NCI-H748 (cell line): ENCODE results near the gene NDOR1.
A peak's percentile ranks its signal among the peaks of the same experiment; 100 is the strongest.

ENCODE experiments used
- DNase-seq: peaks from one replicate; lab custom pipeline; 2025; ENCODE audit not compliant: unreplicated experiment; lab: John Stamatoyannopoulos, UW

NDOR1 gene

DNA sequence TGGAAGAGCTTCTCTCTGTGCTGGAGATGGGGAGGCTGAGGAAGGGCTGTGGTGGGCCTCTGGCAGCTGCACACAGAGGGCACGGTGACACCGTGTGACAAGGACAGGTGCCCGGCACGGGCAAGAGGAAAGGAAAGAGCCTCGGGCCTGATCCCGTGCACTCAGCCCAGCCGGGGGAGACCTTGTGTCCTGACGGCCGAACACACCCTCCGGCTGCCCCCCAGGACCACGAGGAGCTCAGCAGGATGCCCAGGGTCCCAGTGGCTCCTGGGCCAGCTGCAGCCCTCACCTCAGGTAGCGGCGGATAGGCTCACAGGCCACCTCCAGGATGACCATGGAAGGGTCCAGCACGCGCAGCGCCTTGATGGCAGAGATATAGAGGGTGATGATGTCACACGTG lies 22.7 kb upstream of the NDOR1 start:
- DNase-seq: no peak

DNA sequence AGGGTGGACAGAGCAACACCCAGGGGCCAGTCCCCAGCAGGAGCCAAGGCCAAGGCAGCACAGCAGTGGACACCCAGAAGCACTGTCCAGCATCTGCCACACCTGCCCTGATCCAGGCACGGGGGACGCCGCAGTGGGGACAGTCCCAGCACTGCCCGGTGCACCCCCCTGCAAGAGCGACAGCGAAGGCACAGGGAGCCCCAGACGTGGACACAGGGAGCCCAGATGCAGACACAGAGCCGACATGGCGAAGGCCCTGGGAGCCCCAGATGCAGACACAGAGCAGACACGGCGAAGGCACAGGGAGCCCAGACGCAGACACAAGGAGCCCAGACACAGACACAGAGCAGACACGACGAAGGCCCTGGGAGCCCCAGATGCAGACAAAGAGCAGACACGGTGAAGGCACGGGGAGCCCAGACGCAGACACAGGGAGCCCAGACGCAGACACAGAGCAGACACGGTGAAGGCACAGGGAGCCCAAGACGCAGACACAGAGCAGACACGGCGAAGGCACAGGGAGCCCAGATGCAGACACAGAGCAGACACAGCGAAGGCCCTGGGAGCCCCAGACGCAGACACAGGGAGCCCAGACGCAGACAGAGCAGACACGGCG lies 21.4 kb upstream of the NDOR1 start:
- no peak for DNase-seq

GRCh38 chr9:137184881-137185660 lies 20.4 kb upstream of the NDOR1 start:
- DNase-seq: no peak

DNA sequence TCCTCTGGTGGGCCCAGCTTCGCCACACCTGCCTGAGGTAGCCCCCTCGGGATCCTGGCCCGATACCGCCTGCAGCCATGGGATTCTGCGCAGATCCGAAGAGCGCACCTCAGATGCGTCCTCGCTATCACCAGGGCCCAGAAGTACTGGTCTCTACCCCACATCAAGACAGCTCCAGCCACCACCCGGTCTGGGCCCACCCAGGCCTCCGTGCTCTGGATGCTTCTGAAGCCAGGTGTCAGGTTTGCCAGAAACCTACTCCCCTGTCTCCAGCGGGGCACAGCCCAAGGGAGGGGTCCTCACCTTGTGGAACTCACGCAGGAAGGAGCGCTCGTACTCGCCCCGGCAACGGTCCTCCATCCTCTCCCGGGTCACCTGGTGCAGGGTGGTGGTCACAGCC lies 19.6 kb upstream of the NDOR1 start:
- DNase-seq: no peak

DNA sequence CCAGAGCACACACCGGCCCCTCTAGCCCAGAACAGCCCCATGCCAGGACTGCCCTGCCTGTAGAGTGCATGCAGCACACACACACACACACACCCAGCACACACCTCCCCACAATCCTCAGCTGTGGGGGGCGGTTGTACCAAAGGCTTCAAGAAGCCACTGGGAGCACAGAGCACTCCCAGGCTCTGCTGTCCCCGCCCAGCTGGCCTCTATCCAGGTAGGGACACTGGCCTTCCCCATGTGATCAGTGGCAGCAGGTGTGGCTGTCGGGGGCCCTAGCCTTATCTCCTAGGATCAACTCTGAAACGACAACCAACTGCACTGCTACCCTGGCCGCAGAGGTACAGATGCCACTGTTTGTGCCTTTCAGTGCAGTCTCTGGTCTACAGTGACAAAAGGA lies 19.1 kb upstream of the NDOR1 start:
- DNase-seq: no peak

DNA sequence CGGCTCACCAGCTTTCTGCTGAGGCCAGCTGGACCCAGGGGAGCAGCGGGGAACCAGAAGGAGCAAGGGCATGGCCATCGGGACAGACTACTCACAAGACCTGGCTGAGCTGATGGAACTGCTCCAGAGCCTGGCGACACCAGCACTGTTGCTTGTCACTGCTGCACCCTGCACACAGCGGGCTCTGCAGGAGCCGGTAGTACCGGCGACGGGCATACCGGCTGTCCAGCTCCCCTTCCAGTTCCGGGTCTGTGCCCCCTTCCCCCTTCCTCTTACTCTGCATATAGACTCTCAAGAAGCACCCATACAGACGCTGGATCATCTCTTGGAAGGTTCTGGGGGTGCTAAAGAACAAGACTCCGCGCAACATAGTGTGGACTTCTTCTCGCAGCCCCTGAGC lies 18.1 kb upstream of the NDOR1 start:
- no peak for DNase-seq

DNA sequence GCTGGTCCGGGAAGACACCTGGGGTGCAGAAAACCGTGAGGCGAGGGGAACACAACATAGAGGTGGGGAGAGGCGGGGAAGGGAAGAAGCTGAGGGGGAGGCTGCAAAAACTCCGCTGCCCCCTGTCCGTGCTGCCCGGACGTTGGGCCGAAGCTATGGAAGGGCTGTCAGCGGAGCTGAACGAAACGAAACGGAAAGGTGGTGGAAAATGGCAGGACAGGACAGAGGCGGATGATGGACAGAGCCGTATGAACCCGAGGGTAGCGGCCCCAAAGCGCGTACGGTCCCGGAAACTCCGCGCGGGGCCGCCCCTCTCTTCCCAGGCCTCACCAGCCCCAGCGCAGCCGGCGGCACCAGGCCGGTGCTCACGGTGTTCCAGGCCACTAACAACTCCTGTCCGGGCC lies 17.4 kb upstream of the NDOR1 start:
- DNase-seq: no peak

DNA sequence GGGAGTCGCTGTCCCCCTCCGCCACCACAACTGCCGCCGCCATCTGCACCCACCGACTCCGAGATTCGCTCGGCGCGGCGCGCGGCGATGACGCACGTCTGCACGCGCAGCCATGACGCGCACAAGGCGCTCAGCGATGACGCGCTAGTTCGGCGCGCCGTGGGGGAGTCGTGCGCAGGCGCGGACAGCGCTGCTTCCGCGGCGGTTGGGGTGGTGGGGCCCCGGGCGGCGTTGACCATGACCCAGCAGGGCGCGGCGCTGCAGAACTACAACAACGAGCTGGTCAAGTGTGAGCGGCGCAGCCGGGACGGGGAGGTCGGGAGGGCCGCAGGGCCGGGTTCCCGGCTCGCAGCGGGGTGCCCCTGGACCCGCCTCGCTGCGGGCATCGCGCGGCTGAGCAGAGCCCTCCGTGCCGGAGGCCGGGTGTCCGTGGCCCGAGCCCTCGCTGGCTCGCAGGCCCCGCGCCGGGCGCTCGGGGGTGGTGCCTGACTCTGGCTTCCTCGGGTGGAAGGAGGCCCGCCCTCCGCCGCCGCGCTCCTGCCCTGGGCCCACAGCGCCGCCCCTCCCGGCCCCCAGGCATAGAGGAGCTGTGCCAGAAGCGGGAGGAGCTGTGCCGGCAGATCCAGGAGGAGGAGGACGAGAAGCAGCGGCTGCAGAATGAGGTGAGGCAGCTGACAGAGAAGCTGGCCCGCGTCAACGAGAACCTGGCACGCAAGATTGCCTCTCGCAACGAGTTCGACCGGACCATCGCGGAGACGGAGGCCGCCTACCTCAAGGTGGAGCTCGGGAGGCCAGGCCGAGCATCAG lies 16.8 kb upstream of the NDOR1 start, which contains the start of the genes ANAPC2 and SSNA1:
Gene ANAPC2, minus strand, starts transcription at position 71 of the 807 bp plus-strand sequence. Its CDS starts 28 bp downstream, at position 43.
Gene SSNA1, plus strand, starts transcription at position 187 of the 807 bp plus-strand sequence. Its CDS starts 51 bp downstream, at position 238.
- DNase-seq: peak; percentile 93

- no peak for DNase-seq
These were observed 15.9 kb upstream of the NDOR1 start for GRCh38 chr9:137189297-137190295.

DNA sequence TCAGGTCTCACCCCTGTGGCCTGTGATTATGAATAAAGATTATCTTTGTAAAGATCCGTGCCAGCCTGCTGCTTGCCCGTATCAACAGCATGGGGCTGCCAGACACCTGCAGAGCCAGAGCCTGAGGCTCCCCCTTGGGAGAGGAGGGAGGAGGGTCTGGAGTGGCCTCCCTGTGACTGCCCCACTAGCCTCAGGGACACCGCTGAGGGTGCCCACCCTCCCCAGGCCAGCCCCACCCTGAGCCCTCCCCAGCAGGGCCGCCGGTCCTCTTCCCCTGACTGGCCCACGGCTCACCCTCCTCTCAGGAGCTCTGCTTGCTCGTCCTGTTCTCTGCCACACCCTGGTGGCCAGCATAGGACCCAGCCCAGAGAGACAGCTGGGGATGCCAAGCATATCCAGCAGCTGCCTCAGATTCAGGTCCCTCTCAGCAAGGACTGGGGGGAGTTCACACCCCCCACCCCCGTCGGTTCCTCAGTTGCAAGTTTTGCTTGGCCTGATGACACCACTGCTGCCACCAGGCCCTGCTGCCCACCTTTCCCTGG lies 15.1 kb upstream of the NDOR1 start:
- DNase-seq: no peak

- DNase-seq: no peak
These were observed 14.3 kb upstream of the NDOR1 start for GRCh38 chr9:137191245-137191644.

GRCh38 chr9:137191691-137192447 lies 13.6 kb upstream of the NDOR1 start:
- DNase-seq: no peak

DNA sequence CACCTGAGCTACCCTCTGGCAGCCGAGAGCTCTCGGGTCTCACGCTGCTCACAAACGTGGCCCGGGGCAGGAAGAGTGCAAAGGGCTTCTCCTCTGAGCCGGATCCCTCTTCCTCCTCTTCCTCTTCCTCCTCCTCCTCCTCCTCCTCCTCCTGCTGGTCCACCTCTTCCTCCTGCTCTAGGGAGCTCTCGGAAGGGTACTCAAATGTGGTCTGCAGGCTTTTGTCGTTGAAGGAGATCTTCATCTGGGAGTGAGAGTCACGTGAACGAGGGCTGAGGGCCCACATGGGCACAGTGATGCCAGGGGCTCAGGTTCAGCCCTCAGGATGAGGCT lies 13.1 kb upstream of the NDOR1 start:
- no peak for DNase-seq

GRCh38 chr9:137192859-137193258 lies 12.6 kb upstream of the NDOR1 start:
- no peak for DNase-seq

- DNase-seq: no peak
These were observed 11.7 kb upstream of the NDOR1 start for GRCh38 chr9:137193771-137194170.

GRCh38 chr9:137194388-137194787 lies 11.1 kb upstream of the NDOR1 start:
- DNase-seq: no peak

- peak; percentile 32 for DNase-seq
These were observed 10.6 kb upstream of the NDOR1 start for GRCh38 chr9:137194909-137195308.

- peak; percentile 94 for DNase-seq
These were observed 9.8 kb upstream of the NDOR1 start for GRCh38 chr9:137195525-137196220.
